GM12878 (cell line): ENCODE results near the gene PSENEN.

ENCODE experiments used
- POLR2A ChIP-seq: IDR thresholded peaks from 2 replicates; pipeline ENCODE4 v1.6.1; 2011; ENCODE audit warnings: low read depth, mild to moderate bottlenecking, low read length
- RAD21 ChIP-seq: IDR thresholded peaks from 2 replicates; pipeline ENCODE4 v1.6.1; 2011; ENCODE audit warnings: mild to moderate bottlenecking, low read depth, low read length, moderate library complexity; ENCODE audit not compliant: insufficient read depth
- SMC3 ChIP-seq: IDR thresholded peaks from 2 replicates; pipeline ENCODE4 v1.6.1; 2011; ENCODE audit warnings: low read length, improper control_type of control experiment, borderline replicate concordance
- YY1 ChIP-seq: IDR thresholded peaks from 2 replicates; pipeline ENCODE4 v1.6.1; 2011; ENCODE audit warnings: low read depth, mild to moderate bottlenecking, low read length
- TF ChIP-seq, protein P1 (sequence below), 3 experiments: IDR thresholded peaks in 2 of 3; conservative IDR thresholded peaks in 1 of 3; 2 replicates each; pipeline ENCODE4 v1.5.1; 2011; ENCODE audit warnings: low read depth in 3 of 3, low read length in 3 of 3, mild to moderate bottlenecking in 3 of 3, control low read depth in 2 of 3, moderate library complexity in 2 of 3, inconsistent platforms in 1 of 3, mixed read lengths in 1 of 3; ENCODE audit not compliant: control insufficient read depth in 2 of 3, insufficient read depth in 1 of 3; ENCODE audit errors: extremely low read depth in 1 of 3
- TF ChIP-seq, protein P2 (sequence below): fragments of 450-650 bp; IDR thresholded peaks from 2 replicates; pipeline ENCODE4 v1.6.1; 2018; ENCODE audit warnings: mild to moderate bottlenecking, low read depth, moderate library complexity; ENCODE audit not compliant: partially characterized antibody

DNA sequence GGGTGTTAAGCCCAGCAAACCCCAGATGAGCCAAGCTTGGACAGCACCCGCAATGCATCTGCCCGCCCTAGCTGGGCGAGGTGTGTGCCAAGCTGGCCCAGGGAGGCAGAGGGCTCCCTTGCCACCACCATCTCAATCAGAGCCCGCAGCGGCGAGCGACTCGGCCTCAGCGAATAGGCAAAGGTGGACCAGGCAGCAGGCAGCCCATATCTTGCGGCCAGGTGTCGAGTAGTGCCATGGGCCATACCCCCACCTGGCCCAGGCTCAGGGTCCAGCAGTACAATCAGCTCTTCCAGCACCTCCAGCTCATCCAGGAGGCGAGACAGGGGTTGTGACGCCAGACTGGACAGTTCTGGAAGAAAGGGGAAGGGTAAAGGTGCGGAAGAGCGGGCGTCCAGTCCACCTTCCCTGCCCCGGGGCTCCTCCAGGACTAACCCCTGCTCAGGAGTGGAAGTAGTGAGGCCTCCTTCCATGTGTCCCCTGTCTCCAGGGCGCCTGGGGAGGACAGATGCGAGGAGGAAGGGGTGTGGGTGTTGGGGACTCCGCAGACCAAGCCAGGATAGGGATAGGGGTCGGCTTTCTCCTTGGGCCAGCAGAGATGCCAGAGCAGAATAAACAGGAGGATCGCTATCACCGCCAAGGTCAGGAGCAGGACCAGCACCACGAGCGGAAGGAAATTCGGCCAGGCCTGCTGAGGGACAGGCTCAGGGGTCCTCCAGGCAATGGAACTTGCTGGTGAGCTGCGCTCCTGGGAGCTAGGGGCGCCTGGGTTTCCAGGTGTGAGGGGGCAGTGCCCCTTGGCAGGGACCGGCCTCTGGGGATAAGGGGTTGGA, 6.0 kb upstream of the PSENEN start:
- TF ChIP-seq YY1 (no peak), SMC3 (no peak), RAD21 (no peak), POLR2A (peak; percentile 70)
- TF ChIP-seq, protein P1, sequence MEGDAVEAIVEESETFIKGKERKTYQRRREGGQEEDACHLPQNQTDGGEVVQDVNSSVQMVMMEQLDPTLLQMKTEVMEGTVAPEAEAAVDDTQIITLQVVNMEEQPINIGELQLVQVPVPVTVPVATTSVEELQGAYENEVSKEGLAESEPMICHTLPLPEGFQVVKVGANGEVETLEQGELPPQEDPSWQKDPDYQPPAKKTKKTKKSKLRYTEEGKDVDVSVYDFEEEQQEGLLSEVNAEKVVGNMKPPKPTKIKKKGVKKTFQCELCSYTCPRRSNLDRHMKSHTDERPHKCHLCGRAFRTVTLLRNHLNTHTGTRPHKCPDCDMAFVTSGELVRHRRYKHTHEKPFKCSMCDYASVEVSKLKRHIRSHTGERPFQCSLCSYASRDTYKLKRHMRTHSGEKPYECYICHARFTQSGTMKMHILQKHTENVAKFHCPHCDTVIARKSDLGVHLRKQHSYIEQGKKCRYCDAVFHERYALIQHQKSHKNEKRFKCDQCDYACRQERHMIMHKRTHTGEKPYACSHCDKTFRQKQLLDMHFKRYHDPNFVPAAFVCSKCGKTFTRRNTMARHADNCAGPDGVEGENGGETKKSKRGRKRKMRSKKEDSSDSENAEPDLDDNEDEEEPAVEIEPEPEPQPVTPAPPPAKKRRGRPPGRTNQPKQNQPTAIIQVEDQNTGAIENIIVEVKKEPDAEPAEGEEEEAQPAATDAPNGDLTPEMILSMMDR (IDR thresholded peaks at IDR 0.05 in 2 of 3, conservative IDR thresholded peaks at IDR 0.05 in 1 of 3; ENCODE audit: control insufficient read depth in 2 of 3, extremely low read depth in 1 of 3, insufficient read depth in 1 of 3, low read depth in 3 of 3, low read length in 3 of 3): no peak
- TF ChIP-seq, protein P2, sequence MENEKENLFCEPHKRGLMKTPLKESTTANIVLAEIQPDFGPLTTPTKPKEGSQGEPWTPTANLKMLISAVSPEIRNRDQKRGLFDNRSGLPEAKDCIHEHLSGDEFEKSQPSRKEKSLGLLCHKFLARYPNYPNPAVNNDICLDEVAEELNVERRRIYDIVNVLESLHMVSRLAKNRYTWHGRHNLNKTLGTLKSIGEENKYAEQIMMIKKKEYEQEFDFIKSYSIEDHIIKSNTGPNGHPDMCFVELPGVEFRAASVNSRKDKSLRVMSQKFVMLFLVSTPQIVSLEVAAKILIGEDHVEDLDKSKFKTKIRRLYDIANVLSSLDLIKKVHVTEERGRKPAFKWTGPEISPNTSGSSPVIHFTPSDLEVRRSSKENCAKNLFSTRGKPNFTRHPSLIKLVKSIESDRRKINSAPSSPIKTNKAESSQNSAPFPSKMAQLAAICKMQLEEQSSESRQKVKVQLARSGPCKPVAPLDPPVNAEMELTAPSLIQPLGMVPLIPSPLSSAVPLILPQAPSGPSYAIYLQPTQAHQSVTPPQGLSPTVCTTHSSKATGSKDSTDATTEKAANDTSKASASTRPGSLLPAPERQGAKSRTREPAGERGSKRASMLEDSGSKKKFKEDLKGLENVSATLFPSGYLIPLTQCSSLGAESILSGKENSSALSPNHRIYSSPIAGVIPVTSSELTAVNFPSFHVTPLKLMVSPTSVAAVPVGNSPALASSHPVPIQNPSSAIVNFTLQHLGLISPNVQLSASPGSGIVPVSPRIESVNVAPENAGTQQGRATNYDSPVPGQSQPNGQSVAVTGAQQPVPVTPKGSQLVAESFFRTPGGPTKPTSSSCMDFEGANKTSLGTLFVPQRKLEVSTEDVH: no peak
